Adrenal gland (tissue), 12 donors: Measurements from ENCODE around the gene CCDC187. TPM values are rescaled to one million over a fixed set of nuclear protein-coding genes. Genes with fewer than 3 reads are reported as not detected.
A peak's percentile ranks its signal among the peaks of the same experiment; 100 is the strongest.

ENCODE experiments used
- DNase-seq, 7 donors: peaks; one replicate each; pipeline ENCODE4 v3.0.0-alpha.2; 2019 to 2020
- H3K27ac ChIP-seq, 5 donors: fragments of 200-600 bp; sonication (generic) in 4 of 5; 1 replicate in 3 of 5; 2 replicates in 2 of 5; pipeline versions ENCODE4 v1.5.1 to v1.8.0; 2016 to 2020; ENCODE audit warnings: mild to moderate bottlenecking in 1 of 5
- H3K27me3 ChIP-seq: fragments of 200-600 bp; 2 replicates; pipeline ENCODE4 v1.8.0; 2021
- H3K36me3 ChIP-seq, 2 donors: fragments of 200-600 bp; replicated peaks in 1 of 2; 1 replicate in 1 of 2; 2 replicates in 1 of 2; pipeline versions ENCODE4 v1.5.1 to v1.8.0; 2018 to 2022
- H3K4me1 ChIP-seq, 2 donors: fragments of 200-600 bp; replicated peaks in 1 of 2; 1 replicate in 1 of 2; 2 replicates in 1 of 2; pipeline versions ENCODE4 v1.5.1 to v1.8.0; 2018 to 2021
- H3K4me3 ChIP-seq, 4 donors: fragments of 200-600 bp; sonication (generic) in 3 of 4; one replicate each; pipeline ENCODE4 v1.5.1; 2016 to 2018
- H3K9me3 ChIP-seq, 3 donors: fragments of 200-600 bp; sonication (generic) in 1 of 3; replicated peaks in 1 of 3; 1 replicate in 2 of 3; 2 replicates in 1 of 3; pipeline versions ENCODE4 v1.5.1 to v1.8.0; 2016 to 2021
- POLR2A ChIP-seq, 2 donors: fragments of 450-650 bp; IDR thresholded peaks; one replicate each; pipeline ENCODE4 v1.6.1; 2017; ENCODE audit warnings: antibody characterized with exemption in 2 of 2, mild to moderate bottlenecking in 2 of 2, moderate library complexity in 1 of 2
- WGBS, 4 donors: extraction: QIAGEN DNeasy Blood & Tissue Kit in 2 of 4; methylation state at CpG; one replicate each; pipeline versions ENCODE4 v1.1.5 to v1.1.7; 2013 to 2017; 5-methylcytosine and 5-hydroxymethylcytosine counted together
- intact Hi-C, 2 donors: fragments of 100-400 bp; cut with DNase I; formaldehyde crosslinking; loops; one replicate each; pipeline versions ENCODE4 v1.14.1 to v1.15.0; 2022 to 2023
- polyA plus RNA-seq, 3 donors: library from polyadenylated mRNA; stranded (reverse); fragments of 200-250 nt in 2 of 3; fragments of 350-450 nt in 1 of 3; fragmentation: Illumina TruSeq in 1 of 3; extraction: RNeasy Lipid Tissue Mini Kit (QIAGEN cat#74804) in 1 of 3; gene quantifications; one replicate each; pipeline ENCODE4 v1.2.3, GENCODE V29; 2013 to 2014
- total RNA-seq, 9 donors: library from RNA; depleted of rRNA in 4 of 9; stranded (reverse); fragments of >200 nt in 4 of 9; fragments of 120-200 nt in 1 of 9; fragmentation: NEBNext Ultra II Directional in 1 of 9; extraction: Animal tissue kit (Norgen Biotek cat#: 25700) in 1 of 9; gene quantifications; one replicate each; pipeline versions ENCODE4 v1.1.0 to v1.2.4, GENCODE V29; 2013 to 2023
- TF ChIP-seq, protein P1 (sequence below), 6 experiments: fragments of 450-650 bp in 4 of 6; fragments of 200-600 bp in 2 of 6; sonication (generic) in 1 of 6; IDR thresholded peaks; 1 replicate in 5 of 6; 2 replicates in 1 of 6; pipeline versions ENCODE4 v1.5.1 to v1.8.0; 2016 to 2021; ENCODE audit warnings: antibody characterized with exemption in 6 of 6, mild to moderate bottlenecking in 2 of 6, moderate library complexity in 1 of 6
- donor health status: healthy with polysubstance abuse.
- donor health status: Bipolar disorder and iron deficiency.
- donor health status: DM: yes; HTN: yes; CAD: no.
- donor health status: DM: no; HTN: no; CAD: no.
- donor health status: DM: no; HTN: no; CAD: no.
- donor health status: DM: yes; HTN: yes; CAD: no.

Gene CCDC187
- total and polyA plus RNA-seq, 12 donors = under 0.01 to 0.44 (median 0.08) TPM; not detected in 1

DNA sequence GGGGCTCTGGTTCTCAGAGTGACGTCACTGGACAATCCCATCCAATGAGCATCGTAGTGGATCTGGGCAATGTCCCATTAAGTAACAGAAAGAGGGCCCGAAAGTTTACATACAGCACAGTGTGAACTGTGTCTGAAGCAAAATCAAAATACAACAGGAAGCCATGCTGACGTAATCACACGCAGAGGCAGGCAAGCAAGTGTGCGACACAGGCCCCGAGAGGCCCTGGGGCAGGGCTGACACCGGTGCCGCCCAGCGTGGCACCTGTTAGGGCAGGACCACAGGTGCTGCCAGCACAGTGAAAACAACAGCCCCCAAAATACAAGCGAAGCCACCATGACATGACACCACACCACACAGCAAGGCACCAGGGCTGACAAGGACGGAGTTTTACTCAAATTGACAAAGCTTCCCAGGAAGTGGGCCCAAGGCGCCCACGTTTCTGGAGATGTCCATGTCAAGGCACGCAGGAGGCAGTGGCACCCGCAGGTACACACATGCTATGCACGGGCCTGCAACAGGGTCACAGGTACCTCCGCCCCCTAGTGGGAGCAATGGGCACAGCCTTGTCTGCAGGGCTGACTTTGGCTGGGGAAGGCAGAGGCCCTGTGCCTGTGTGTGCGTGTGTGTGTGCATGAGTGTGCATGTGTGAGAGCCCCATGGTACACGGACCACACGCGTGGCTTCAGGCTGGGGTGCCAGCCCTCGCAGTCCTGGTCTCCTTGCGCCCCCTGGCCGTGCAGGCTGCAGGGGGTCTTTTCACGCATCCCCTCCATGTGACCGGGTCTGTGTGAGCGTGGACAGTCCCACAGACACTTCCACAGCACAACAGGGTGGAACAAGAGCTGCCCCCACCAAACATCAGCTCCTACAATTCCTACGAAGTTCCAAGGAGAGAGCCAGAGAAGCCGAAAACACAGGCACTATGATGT, 77.9 kb downstream of the CCDC187 start:
- intact Hi-C loops = no loop called here
- Histone ChIP-seq H3K27ac (no peak overlapping the region), H3K4me1 (no peaks in the 10 kb centered on the region), H3K36me3 (peaks cover 0 to 5% of the 10 kb centered on the region in 2 donors), H3K4me3 (no peak overlapping the region), H3K27me3 (no peaks in the 10 kb centered on the region), H3K9me3 (no peaks in the 10 kb centered on the region)
- TF ChIP-seq, protein P1, sequence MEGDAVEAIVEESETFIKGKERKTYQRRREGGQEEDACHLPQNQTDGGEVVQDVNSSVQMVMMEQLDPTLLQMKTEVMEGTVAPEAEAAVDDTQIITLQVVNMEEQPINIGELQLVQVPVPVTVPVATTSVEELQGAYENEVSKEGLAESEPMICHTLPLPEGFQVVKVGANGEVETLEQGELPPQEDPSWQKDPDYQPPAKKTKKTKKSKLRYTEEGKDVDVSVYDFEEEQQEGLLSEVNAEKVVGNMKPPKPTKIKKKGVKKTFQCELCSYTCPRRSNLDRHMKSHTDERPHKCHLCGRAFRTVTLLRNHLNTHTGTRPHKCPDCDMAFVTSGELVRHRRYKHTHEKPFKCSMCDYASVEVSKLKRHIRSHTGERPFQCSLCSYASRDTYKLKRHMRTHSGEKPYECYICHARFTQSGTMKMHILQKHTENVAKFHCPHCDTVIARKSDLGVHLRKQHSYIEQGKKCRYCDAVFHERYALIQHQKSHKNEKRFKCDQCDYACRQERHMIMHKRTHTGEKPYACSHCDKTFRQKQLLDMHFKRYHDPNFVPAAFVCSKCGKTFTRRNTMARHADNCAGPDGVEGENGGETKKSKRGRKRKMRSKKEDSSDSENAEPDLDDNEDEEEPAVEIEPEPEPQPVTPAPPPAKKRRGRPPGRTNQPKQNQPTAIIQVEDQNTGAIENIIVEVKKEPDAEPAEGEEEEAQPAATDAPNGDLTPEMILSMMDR (IDR thresholded peaks at IDR 0.05) = peak; percentile 54 to 73 (median 60)
- TF ChIP-seq POLR2A (IDR thresholded peaks at IDR 0.05) = no peak
- WGBS, 4 donors = 77 to 87% (median 80%) methylated on average over 19 to 30 of the region's 30 CpGs
- peak; percentile 46 to 74 (median 59) for DNase-seq

GRCh38 chr9:136225366-136225747, 78.5 kb downstream of the CCDC187 start:
- H3K36me3 ChIP-seq = peaks cover 0 to 5% of the 10 kb centered on the region in 2 donors

GRCh38 chr9:136223871-136224640, 79.8 kb downstream of the CCDC187 start:
- Histone ChIP-seq H3K4me1 (no peaks in the 10 kb centered on the region), H3K27ac (no peak overlapping the region), H3K27me3 (no peaks in the 10 kb centered on the region), H3K36me3 (peaks cover 0 to 5% of the 10 kb centered on the region in 2 donors), H3K4me3 (no peak overlapping the region), H3K9me3 (no peaks in the 10 kb centered on the region)
- TF ChIP-seq, protein P1 (IDR thresholded peaks at IDR 0.05) = no peak
- no peak for TF ChIP-seq POLR2A (IDR thresholded peaks at IDR 0.05)
- WGBS, 4 donors = 91 to 95% (median 92%) methylated on average over 22 to 30 of the region's 30 CpGs
- intact Hi-C loops = no loop called here
- DNase-seq = no peak

More at GRCh38 chr9:136225366-136225747, 78.5 kb downstream of the CCDC187 start:
- Histone ChIP-seq H3K9me3 (no peaks in the 10 kb centered on the region), H3K27ac (no peak overlapping the region), H3K27me3 (no peaks in the 10 kb centered on the region), H3K4me3 (no peak overlapping the region), H3K4me1 (no peaks in the 10 kb centered on the region)
- no peak for DNase-seq
- intact Hi-C loops = no loop called here
- no peak for TF ChIP-seq POLR2A (IDR thresholded peaks at IDR 0.05)
- TF ChIP-seq, protein P1 (IDR thresholded peaks at IDR 0.05) = no peak
- WGBS, 4 donors = 87 to 94% (median 89%) methylated on average over 10 to 19 of the region's 19 CpGs

DNA sequence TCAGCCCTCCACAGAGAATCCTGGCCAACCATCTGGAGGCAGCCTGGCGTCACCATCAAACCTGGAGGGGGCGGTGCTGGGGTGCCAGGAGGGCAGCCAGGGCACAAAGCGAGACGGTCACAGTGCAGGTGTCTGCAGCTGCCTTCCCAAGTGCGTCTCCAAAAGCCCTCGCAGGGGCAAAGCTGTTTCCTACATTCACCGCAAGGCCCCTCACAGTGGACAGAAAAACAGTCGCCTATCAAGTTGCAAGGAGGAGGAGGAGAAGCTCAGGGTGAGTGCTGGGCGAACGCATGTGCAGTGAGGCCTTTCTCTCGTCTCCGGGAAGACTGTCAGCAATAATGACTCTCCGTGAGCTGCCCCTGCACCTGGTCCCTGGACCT, 81.0 kb downstream of the CCDC187 start:
- TF ChIP-seq, protein P1 (IDR thresholded peaks at IDR 0.05) = no peak
- no peak for TF ChIP-seq POLR2A (IDR thresholded peaks at IDR 0.05)
- intact Hi-C loops = no loop called here
- 92 to 97% (median 95%) methylated on average over 12 to 13 of the region's 13 CpGs for WGBS, 4 donors
- Histone ChIP-seq H3K9me3 (no peaks in the 10 kb centered on the region), H3K36me3 (peaks cover 0 to 14% of the 10 kb centered on the region in 2 donors), H3K4me3 (no peak overlapping the region), H3K27me3 (no peaks in the 10 kb centered on the region), H3K4me1 (no peaks in the 10 kb centered on the region), H3K27ac (no peak overlapping the region)
- DNase-seq = no peak
